ENCODE data around the gene ANK2.

GRCh38 chr4:113407409-113407808 lies 358.0 kb downstream of the ANK2 start:
- TF ChIP-seq EZH2 (IDR thresholded peaks at IDR 0.05; ENCODE audit: borderline replicate concordance, low read depth, low read length, severe bottlenecking) = no peak
- no peak for TF ChIP-seq CTCF (IDR thresholded peaks at IDR 0.05; ENCODE audit: borderline replicate concordance, extremely low read depth, low read length, poor library complexity, severe bottlenecking)
